NCI-H345 treated with DMSO at 0.1 percent for 48 hours (cell line): ENCODE data around the gene USP34.
"Not testable (repeated sequence)": the region's sequence is repeated elsewhere in the genome, so short reads cannot be mapped to it uniquely, and the experiment has no call there.

ENCODE experiments used
- DNase-seq: peaks from one replicate; lab custom pipeline; 2025; ENCODE audit not compliant: unreplicated experiment; lab: John Stamatoyannopoulos, UW

Gene USP34

GRCh38 chr2:61431345-61431744 is 39.5 kb downstream of the USP34 start:
- DNase-seq, result no peak

- DNase-seq, result no peak
These were observed 44.5 kb downstream of the USP34 start for GRCh38 chr2:61426267-61426897.

DNA sequence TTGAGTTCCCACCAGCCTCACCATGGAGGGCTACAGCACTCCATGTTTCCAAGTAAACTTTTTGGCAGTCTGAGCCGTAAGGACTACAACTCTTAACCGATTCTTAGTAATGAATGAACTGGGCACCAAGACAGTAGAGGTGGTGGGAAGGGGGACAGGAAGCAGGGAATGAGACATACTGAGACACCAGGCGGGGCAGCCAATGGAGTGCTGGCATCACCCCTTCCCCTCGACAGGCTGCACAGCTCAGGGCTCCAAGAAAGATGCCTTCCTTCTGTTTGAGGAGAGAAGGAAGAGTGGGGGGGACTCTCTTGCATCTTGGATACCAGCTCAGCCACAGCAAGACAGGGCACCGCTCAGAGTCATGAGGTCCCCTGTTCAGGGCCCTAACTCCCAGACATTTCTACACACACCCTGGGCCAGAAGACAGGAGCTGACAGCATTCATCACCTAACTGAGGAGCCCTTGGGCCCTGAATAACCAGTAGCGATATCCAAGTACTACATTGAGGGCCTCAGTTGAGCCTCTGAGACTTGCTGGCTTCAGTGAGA is 45.2 kb downstream of the USP34 start:
- no peak for DNase-seq

GRCh38 chr2:61423714-61424113 is 47.2 kb downstream of the USP34 start:
- no peak for DNase-seq

- no peak for DNase-seq
These were observed 49.3 kb downstream of the USP34 start for GRCh38 chr2:61421611-61422010.

GRCh38 chr2:61420991-61421544 is 49.8 kb downstream of the USP34 start:
- no peak for DNase-seq

GRCh38 chr2:61419570-61419969 is 51.3 kb downstream of the USP34 start:
- DNase-seq, result no peak

DNA sequence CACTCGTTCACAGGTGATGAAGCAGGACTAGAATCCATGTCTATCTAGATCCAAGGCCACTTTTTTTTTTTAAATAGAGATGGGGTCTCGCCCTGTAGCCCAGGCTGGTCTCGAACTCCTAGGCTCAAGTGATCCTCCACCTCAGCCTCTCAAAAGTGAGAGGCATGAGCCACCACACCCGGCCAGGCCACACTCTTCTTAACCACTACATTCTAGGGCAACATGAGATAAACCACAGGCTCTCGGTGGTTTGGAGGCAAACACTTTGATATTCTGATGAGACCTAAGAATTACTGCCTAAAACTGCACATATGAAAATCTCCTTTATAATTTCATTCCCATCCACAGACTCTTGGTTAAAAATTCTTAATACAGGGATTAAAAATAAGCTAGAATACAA is 51.8 kb downstream of the USP34 start:
- DNase-seq, result no peak

DNA sequence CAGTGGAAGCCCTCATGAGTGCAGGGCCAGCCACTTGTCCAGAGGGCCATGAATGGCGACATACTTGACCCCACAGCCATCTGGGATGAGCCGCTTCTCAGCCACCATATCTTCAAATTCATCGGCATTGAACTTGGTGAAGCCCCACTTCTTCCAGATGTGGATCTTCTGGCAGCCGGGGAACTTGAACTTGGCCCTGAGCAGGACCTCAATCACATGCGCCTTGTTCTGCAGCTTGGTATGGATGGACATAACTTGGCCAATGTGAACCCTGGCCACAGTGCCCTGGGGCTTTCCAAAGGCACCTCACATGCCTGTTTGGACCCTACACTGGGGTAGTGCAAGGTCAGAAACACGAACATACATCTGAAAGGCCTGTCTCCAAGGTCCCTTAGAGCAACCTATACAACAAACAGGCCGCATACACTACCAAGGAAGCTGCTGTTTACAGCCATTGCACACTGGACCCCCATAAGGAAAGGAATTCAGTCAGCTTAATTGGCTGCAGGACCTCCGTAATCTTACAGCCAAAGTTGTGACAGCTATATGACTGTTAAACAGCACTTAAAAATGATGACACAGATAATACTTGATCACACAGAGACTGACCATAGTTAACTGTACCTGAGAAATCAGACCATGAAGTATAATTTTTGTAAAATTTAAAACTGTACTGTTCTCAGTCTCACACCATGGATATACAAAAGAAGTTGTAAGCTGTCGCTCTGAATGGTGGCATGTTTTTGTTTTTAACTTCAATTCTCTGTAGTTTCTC is 53.8 kb downstream of the USP34 start:
- DNase-seq, result no peak

- DNase-seq, result no peak
These were observed 55.6 kb downstream of the USP34 start for GRCh38 chr2:61415265-61415664.

- no peak for DNase-seq
These were observed 56.2 kb downstream of the USP34 start for GRCh38 chr2:61414674-61415073.

DNA sequence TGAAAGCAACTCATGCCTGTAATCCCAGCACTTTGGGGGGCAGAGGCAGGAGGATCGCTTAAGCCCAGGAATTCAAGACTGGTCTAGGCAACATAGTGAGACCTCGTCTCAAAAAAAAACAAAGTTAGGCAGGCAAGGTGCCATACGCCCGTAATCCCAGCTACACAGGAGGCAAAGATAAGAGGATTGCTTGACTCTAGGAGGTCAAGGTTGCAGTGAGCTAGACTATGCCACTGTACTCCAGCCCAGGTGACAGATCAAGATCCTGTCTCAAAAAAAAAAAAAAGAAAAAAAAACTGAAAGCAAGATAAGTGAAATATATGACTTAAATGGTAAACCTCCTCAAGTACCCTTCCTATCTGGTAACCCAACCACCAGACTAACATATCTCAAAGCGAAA is 59.8 kb downstream of the USP34 start:
- DNase-seq, result no peak

- DNase-seq, result no peak
These were observed 60.7 kb downstream of the USP34 start for GRCh38 chr2:61410185-61410584.

- no peak for DNase-seq
These were observed 65.1 kb downstream of the USP34 start for GRCh38 chr2:61405813-61406212.

DNA sequence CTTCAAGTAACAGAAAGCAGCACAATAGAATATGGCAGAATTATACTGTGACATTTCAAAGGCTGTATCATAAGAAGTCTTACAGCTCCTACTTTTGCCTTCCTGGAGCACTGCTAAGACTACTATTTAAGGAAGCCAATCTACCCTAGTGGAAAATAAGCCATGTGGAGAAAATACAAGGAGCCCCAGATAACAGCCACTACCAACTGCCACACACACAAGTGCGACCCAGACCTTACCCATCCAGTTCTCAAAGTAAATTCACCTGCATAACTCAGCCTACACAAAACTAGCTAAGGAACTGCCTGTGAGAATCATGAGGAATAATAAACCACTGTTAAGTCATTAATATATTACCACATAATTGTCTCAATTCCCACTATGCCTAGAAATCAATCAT is 66.4 kb downstream of the USP34 start:
- DNase-seq, result no peak

DNA sequence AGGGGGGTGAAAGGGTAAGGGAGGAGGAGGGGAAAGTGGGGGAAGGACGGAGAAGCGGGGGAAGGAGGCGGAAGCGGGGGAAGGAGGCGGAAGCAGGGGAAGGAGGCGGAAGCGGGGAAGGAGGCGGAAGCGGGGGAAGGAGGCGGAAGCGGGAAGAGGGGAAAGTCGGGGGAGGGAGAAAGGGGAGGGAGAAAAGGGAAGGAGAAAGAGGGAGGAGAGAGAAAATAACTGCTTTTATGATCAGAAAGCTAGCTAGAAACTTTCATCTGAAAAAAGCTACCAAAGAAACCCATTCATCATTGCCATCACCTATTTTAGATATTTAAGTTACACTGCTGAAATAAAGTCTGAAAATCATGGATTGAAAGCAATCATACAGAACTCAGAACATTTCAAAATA is 72.5 kb downstream of the USP34 start:
- no peak for DNase-seq

GRCh38 chr2:61396005-61396404 is 74.9 kb downstream of the USP34 start:
- no peak for DNase-seq

DNA sequence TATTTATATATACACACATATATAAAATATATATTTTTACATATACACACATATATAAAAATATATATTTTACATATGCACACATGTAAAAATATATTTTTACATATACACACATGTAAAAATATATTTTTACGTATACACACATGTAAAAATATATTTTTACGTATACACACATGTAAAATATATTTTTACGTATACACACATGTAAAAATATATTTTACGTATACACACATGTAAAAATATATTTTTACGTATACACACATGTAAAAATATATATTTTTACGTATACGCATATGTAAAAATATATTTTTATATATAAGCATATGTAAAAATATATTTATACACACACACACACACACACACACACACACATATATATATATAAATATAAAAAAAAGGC is 83.3 kb downstream of the USP34 start:
- not testable (repeated sequence) for DNase-seq

DNA sequence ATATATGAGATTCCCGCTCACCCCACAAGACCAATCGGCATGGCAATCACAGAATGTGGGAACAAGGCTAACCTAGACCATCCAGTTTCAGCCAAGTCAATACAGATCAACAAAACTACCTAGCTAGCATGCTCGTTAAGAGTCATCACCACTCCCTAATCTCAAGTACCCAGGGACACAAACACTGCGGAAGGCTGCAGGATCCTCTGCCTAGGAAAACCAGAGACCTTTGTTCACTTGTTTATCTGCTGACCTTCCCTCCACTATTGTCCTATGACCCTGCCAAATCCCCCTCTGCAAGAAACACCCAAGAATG is 90.0 kb downstream of the USP34 start:
- not testable (repeated sequence) for DNase-seq

DNA sequence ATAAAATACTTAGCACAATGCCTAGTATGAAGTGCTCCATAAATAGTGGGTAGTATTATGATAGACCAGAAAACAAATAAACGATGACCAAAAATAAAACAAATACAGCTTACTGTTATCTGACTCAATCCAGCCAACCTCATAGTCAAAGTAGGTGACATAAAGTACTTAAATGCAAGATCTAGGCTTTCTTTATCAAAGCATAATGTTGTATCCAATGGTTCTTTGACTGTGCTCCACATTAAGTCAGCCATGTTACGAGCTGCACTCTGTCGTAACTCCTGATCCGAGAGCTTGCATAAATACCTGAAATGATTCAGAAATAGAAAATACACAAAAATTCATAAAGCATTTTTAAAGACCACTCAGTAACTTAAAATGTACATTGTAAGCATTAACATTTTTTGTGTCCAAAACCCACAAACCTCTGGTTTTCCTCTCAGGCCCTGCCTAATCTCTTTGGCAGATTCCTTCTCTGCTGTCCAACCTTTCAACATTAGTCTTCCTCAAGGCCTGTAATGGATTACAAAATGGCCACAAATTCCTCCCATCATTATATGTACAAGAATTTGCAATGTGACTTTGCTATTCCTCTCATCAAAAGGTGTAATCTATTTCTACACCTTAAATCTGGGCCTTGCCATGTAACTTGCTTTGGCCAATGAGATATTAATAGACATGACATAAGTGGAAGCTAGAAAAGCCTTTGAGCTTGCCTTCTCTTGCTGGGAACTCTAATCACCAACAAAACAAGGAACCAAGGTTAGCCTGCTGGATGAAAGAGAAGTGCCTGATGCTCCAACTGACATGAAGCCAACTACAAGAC is 90.6 kb downstream of the USP34 start:
- no peak for DNase-seq

DNA sequence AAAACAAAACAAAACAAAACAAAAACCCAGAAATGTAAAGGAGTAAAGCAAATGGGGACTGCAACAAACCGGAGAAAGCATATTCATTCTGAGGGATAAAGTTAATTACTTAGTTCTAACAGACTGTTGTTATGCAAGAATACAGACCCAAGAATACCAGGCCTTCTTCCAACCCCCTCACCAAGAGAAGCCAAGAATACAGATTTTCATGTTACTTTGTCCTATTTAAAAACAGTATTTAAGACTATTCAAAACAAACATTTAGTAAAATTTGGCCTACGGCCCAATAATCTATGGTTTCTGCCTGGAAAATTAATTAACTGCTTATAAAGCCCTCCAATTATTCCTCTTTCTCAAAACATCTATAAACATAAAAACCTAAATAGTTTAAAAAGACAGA is 91.4 kb downstream of the USP34 start:
- DNase-seq, result no peak

GRCh38 chr2:61378281-61378680 is 92.6 kb downstream of the USP34 start:
- no peak for DNase-seq
